ENCODE results near the gene FOSL2. TPM values are rescaled to one million over a fixed set of nuclear protein-coding genes. Genes with fewer than 3 reads are reported as not detected.

FOSL2 gene
- total and polyA plus RNA-seq, 10 of the 15 experiments (the other 5 are each of a cell fraction or from before 2014, with no cell fraction given), result 0.05 to 1.3 (median 0.34) TPM

- no peak for TF ChIP-seq MXI1 (IDR thresholded peaks at IDR 0.05; ENCODE audit: low read depth, low read length)
- TF ChIP-seq STAT3 (IDR thresholded peaks at IDR 0.05; ENCODE audit: low read depth, low read length), result no peak
- no peak for TF ChIP-seq PAX8 (IDR thresholded peaks at IDR 0.05)
- no peak for TF ChIP-seq BRCA1 (IDR thresholded peaks at IDR 0.05; ENCODE audit: low read depth, low read length)
- no peak for TF ChIP-seq RFX5 (IDR thresholded peaks at IDR 0.05; ENCODE audit: low read depth, low read length)
- no peak for TF ChIP-seq PML (IDR thresholded peaks at IDR 0.05; ENCODE audit: low read length)
- TF ChIP-seq ZNF622 (IDR thresholded peaks at IDR 0.05), result no peak
- TF ChIP-seq POU2F2 (IDR thresholded peaks at IDR 0.05; ENCODE audit: borderline replicate concordance, low read depth, low read length), result no peak
- no peak for TF ChIP-seq CREB1 (IDR thresholded peaks at IDR 0.05; ENCODE audit: low read depth)
- no peak for TF ChIP-seq ZNF592 (IDR thresholded peaks at IDR 0.05)
- TF ChIP-seq CBX3 (IDR thresholded peaks at IDR 0.05; ENCODE audit: borderline replicate concordance, low read depth), result no peak
Measured at GRCh38 chr2:28454016-28454930, 61.6 kb downstream of the FOSL2 start (continued).

Measured in GM12878 (cell line).